GM10266 (cell line): ENCODE results near the gene DOP1A.

Source experiments
- DNase-seq: peaks from one replicate; pipeline ENCODE4 v3.0.0; 2012; ENCODE audit errors: extremely low spot score
- CTCF ChIP-seq: IDR thresholded peaks from 2 replicates; pipeline ENCODE4 v1.5.1; 2012; ENCODE audit warnings: mild to moderate bottlenecking, low read depth; ENCODE audit not compliant: control insufficient read depth, insufficient read depth; ENCODE audit errors: missing control alignments

Gene DOP1A

GRCh38 chr6:83138758-83139157 lies 71.3 kb downstream of the DOP1A start:
- DNase-seq: no peak
- no peak for TF ChIP-seq CTCF

- DNase-seq: no peak
- TF ChIP-seq CTCF: no peak
These were observed 83.6 kb downstream of the DOP1A start for GRCh38 chr6:83151114-83151513.

- no peak for TF ChIP-seq CTCF
- DNase-seq: no peak
These were observed 85.4 kb downstream of the DOP1A start for GRCh38 chr6:83152913-83153312.

GRCh38 chr6:83153883-83154521 lies 86.5 kb downstream of the DOP1A start:
- TF ChIP-seq CTCF: no peak
- no peak for DNase-seq

- TF ChIP-seq CTCF: no peak
- DNase-seq: no peak
These were observed 88.3 kb downstream of the DOP1A start for GRCh38 chr6:83155794-83156193.

- DNase-seq: no peak
- no peak for TF ChIP-seq CTCF
These were observed 92.7 kb downstream of the DOP1A start for GRCh38 chr6:83160167-83160566.

- DNase-seq: no peak
- TF ChIP-seq CTCF: no peak
These were observed 100.3 kb downstream of the DOP1A start for GRCh38 chr6:83167726-83168278.
